ENCODE results near the gene RALGPS1.

The RALGPS1 gene

GRCh38 chr9:127256324-127256723 is 341.7 kb downstream of the RALGPS1 start:
- DNase-seq (ENCODE audit: low read depth in 2 of 2): no peak

- DNase-seq (ENCODE audit: low read depth in 2 of 2): no peak
Observed at GRCh38 chr9:127258606-127259471, 344.3 kb downstream of the RALGPS1 start.

DNA sequence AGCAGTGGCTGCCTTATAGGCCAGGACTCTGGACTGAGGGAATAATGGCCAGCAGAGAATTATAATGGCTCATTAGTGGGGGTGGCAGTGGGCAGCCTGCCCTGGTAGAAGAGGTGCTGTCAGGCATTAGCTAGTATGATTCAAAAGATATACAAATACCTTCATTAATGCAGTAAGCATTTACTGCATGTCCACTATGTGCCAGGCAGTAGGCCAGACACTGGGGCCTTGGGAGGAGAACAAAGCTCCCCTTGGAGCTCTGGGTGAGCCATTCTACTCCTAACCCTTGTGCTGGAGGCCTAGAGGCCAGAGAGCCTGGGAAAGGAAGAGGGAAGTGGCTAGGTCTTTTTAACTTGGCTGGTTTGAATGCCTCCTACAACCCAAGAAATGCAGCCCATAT is 348.0 kb downstream of the RALGPS1 start:
- no peak for DNase-seq (ENCODE audit: low read depth in 2 of 2)

DNA sequence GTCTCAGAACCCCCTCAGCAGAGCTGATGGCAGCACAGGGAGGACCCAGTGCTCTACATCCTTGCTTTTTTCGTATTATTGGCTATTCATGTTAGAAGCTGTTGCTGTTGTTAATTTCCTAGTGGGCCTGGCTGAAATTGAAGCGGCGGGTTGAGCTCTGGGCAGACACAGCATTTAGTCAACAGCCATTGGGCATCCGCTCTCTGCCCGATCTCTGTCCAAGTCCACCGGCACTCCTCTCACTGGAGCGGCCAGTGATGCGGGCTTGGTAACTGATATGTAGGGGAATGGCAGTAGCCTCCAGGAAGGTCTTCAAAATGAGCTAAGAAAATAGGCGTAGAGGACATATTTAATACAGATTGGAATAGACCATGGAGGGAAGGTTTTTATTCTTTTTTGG is 348.7 kb downstream of the RALGPS1 start:
- no peak for DNase-seq (ENCODE audit: low read depth in 2 of 2)

- no peak for DNase-seq (ENCODE audit: low read depth in 2 of 2)
Observed at GRCh38 chr9:127263664-127264063, 349.1 kb downstream of the RALGPS1 start.

DNA sequence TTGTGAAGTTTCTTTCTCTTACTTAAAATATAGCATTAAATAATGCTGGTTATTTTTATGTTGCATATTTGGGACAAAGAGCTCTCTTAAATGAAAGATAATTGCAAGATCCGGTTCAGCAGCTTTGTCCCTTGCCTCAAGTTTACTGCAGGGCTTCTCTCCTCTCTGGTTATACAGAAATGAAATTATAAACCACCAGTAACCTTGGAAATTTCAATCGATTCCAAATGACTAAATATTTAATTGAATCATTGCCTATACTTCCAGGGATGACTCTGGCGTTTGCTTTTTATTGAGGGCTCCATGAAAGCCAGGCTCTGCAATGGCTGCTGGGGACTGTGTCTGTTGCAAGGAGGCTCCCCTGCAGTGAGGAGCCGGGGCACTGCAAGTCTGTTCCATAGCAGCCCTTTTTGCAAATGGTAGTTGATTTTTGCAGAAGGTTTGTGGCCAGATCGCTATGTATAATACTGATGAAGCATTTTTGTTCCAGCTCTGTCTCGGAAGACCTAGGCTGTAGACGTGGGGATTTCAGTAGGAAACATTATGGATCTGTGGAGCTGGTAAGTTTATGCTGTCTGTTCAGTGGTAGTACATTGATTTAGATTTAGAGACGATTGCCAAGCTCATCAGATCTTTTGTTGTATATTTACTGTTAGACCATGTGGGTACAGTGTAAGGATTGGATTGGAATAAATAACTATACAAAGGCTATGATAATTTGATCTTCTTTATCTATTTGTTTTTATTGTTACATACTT is 350.1 kb downstream of the RALGPS1 start, which contains the start of gene GARNL3:
Gene GARNL3, plus strand, starts transcription at position 313 of the 758 bp plus-strand sequence. Its CDS starts 104 bp downstream, at position 417.
- no peak for DNase-seq (ENCODE audit: low read depth in 2 of 2)

DNA sequence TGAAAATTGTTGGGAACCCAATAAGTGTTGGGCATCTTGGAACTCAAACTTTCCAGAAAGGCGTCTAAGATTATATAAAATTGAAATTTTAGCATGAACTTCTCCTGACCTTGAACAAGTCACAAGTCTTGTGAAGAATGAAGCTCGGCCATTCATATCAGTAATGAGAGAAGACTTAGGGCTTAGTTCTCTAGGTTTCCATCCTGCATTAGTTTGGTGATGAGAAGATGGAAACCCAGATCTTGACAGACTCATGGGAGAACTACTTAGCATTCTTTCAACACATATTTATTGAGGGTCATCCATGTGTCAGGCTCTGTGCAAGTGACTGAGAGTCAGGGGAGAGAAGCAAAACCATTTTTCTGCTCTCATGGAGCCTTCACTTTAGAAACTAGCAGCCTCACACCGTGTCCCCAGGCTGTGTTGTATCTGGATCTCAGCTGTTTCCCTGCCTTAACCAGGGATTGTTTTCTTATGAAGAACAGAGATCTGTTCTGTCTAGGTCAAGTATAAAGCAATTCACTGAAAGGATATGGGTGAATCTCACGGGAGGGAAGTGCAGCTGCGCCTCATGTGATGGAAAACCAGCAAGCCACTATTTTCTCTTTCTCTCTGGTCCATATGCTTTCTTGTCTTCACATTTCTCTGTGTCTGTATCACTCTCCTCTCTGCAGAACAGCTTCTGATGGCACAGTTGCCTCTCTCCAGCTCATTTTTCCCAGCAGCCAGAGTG is 353.4 kb downstream of the RALGPS1 start:
- no peak for DNase-seq (ENCODE audit: low read depth in 2 of 2)

DNA sequence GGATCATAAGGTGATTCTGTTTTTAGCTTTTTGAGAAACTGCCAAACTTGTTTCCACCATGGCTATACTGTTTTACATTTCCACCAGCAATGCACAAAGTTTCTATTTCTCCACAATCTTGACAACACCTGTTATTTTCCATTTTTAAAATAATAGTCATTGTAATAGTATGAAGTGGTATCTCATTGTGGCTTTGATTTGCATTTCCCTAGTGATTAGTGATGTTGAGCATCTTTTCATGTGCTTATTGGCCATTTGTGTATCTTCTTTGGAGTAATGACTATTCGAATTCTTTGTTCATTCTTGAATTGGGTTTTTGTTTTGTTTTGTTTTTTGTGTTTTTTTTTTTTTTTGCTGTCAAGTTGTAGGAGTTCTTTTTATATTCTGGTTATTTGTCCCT is 354.9 kb downstream of the RALGPS1 start:
- no peak for DNase-seq (ENCODE audit: low read depth in 2 of 2)
